GM18873 (cell line): Measurements from ENCODE around the gene TSGA10.
"Not testable (repeated sequence)": the region's sequence is repeated elsewhere in the genome, so short reads cannot be mapped to it uniquely, and the experiment has no call there.

Source experiments
- ATAC-seq: cut with Tn5 transposase; IDR thresholded peaks from one replicate; pipeline ENCODE4 v1.9.1; 2021; ENCODE audit warnings: mild to moderate bottlenecking, moderate library complexity, moderate number of reproducible peaks; ENCODE audit not compliant: unreplicated experiment, low FRiP score

The TSGA10 gene

GRCh38 chr2:99084256-99084655 is 70.5 kb downstream of the TSGA10 start:
- ATAC-seq, result no peak

GRCh38 chr2:99081891-99082290 is 72.9 kb downstream of the TSGA10 start:
- ATAC-seq, result no peak

- ATAC-seq, result no peak
These were observed 75.5 kb downstream of the TSGA10 start for GRCh38 chr2:99079226-99079625.

- ATAC-seq, result no peak
These were observed 82.2 kb downstream of the TSGA10 start for GRCh38 chr2:99072551-99072950.

- ATAC-seq, result no peak
These were observed 86.7 kb downstream of the TSGA10 start for GRCh38 chr2:99067871-99068625.

DNA sequence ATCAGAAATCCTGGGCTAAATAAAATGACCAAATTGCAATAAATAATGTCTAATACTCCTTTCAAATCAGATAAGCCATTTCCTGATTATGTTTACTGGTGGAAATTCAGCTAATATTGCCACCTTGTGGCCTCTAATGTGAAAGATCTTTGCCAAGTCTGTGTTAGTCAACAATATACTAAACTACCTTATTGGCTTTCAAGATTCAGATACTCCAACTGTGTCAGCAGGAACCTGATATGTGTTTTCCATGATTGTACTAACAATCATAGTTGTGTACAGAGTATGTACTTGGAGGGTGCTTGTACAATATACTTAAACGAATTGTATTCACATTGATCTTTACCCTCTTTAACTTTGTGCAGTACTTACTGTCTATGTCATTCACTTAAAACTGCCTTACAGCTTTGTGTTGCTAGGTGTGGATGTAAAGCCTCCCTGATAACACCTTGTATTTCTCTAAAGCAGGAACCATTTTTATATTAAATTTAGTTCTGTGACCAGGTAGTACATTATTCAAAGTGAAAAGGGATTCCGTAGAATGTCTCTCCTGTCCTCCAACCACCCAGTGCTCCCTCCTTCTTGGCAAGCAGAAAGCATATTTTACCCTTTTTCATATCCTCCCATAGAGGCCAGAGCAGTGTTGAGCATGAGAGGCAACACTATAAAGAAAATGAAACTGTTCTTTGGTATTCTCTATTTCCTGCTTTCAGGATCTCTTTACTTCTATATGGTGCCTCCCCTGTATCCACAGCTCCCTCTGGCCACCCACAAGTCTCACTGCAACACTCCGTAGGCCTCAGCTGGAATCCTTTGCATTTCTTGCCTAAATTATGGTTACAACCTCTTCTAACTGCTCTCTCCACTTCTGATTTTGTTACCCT is 88.4 kb downstream of the TSGA10 start:
- ATAC-seq, result peak; percentile 96

DNA sequence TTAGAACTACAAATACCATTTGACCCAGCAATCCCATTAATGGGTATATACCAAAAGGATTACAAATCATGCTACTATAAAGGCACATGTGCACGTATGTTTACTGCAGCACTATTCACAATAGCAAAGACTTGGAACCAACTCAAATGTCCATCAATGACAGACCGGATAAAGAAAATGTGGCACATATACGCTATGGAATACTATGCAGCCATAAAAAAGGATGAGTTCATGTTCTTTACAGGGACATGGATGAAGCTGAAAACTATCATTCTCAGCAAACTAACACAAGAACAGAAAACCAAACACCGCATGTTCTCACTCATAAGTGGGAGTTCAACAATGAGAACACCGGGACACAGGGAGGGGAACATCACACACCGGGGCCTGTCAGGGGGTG is 105.6 kb downstream of the TSGA10 start:
- ATAC-seq, result not testable (repeated sequence)

DNA sequence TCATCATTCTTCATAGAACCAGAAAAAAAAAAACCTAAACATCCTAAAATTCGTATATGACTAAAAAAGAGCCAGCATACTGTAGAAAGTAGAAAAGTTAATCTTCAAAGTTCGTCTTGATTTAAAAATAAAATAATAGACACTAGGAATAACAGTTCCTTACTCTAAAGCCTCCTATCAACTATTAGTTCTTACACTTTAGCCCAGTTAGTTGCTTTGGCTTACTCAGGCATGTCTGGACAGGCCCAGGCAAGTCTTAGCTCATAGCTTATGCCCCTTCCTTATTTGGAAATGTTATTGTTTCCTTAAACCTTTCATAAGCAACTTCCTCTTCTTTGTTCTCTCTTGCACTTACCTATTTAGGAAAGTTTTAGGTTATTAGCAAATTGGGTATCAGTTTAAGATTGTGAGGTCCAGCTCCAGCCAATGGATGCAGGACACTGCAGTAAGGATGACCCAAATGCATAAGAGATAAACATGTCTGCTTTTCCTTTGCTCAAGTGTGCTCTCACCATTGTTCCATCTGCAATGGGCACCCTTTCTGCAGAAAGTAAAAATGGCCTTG is 113.9 kb downstream of the TSGA10 start:
- ATAC-seq, result not testable (repeated sequence)

DNA sequence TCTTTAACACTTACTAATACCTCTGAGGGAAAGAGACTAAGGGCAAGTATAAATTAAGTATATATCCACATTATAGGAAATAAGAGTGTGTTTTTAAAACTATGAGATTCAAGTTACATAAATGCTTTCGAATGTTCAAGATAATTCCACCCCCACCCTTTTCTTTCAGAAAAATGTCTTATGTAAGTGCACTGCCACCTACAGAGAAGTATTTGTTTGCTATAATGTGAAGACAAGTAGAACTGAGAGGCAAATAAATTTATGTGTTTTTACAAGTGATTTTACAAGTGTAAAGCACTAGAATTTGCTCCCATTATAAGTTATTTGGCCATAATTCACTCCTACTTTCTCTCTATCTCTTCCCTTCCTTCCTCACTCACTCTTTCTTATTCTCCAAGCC is 118.8 kb downstream of the TSGA10 start:
- ATAC-seq, result no peak

DNA sequence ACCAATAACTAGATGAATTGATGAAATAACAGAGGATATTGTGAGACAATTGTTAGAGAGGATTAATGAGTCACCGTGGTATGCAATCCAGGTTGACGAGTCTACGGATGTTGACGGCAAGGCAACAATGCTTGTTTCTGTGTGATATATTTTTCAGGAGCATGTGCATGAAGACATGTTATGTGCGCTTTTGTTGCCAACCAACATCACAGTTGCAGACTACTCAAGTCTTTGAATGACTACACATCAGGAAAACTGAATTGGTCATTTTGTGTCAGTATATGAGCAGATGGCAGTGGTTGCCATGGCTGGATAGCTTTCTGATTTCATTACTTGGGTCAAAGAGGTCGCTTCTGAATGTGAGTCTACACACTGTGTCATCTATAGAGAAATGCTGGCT is 122.0 kb downstream of the TSGA10 start:
- no peak for ATAC-seq

DNA sequence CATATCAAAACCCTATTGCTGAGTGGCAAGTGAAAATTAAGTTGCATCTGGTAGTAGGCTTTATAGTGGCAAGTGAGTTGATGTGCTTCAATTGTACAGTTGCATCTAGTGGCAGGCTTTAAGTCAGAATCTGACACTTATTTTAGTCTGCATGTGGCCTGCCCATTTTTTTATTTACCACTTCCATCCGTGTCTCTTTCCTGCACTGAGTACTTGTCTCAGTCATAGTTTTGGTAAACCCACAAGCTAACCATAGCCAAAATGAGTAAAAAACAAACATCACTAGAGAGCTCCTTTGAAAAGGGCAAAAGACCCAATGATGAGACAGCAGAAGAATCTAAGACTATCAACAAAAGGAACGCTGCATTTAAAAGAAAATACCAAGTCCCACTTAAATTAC is 122.7 kb downstream of the TSGA10 start:
- no peak for ATAC-seq

- no peak for ATAC-seq
These were observed 123.3 kb downstream of the TSGA10 start for GRCh38 chr2:99031481-99031880.

- no peak for ATAC-seq
These were observed 126.2 kb downstream of the TSGA10 start for GRCh38 chr2:99028558-99028957.

DNA sequence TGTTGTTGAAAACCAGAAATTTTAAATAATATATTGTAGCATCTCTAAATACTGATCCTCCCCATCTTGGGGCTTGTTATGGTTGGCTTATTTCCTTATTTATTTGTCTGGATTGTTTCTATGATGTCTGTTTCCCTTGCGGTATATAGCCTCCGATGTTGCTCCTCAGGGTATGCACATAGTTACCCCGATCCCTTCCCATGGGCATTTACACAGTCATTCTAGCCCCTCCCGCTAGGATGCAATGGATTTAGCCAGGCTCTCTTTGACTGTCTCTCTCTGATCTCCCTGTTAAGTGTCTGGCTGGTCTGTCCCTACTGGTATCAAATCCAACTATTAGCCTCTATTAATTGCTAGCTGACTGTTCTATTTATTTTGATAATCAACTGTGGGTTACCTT is 126.9 kb downstream of the TSGA10 start:
- no peak for ATAC-seq

GRCh38 chr2:99000708-99001107 is 154.0 kb downstream of the TSGA10 start:
- no peak for ATAC-seq

- ATAC-seq, result not testable (repeated sequence)
These were observed 166.0 kb downstream of the TSGA10 start for GRCh38 chr2:98988695-98989094.

DNA sequence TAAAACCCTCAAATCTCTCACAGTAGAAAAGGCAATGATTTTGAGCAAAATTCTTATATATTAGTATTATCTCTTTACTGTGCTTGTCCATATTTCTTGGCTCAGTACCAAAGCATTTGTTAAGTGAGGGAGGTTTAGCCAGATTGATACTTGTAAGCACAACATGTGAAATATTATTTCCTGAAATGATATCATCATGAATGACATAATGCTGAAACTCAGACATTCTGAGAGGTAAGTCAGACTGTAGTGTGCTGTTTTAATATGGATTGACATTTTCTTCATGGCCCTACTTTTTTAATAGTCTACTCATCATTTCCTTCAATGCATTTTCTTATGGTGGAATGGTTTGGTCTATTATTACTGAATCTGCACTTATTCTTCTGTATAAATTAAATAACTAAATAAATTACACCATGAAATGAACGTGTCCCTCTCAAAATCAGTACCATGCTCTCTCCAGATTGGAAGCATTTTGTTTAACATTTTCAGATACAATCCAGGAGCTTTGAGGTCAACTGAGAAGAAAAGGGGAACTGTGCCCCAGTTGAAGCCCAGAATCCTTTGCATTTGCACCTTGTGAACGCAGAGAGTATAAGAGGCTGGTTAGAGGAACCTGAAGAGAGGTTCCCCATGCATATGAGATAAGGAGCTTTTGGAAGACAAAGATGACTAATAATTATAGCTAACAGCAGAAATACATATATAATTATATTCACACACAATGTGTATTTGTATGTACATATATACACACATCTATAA is 168.7 kb downstream of the TSGA10 start:
- no peak for ATAC-seq

GRCh38 chr2:98975611-98976010 is 179.1 kb downstream of the TSGA10 start:
- ATAC-seq, result no peak

DNA sequence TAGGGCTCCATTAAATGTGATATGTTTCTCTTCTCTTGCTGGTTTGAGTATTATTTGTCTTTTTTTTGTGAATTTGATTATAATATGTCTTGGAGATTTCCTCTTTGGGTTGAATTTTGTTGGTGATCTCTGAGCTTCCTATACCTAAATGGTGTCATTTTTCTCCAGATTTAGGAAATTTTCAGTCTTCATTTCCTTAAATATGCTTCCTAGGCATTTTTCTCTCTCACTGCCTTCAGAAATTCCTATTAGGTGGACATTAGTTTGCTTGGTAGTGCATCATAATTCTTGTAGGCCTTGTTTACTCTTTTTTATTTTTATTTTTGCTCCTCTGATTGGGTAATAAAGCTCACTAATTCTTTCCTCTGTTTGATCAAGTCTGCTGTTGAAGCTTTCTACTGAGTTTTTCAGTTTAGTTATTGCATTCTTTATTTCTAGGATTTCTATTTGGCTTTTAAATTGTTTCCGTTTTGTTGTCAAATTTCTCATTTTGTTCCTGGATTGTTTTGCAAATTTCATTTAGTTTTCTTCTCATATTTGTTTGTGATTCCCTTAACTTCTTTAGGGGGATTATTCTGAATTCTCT is 182.1 kb downstream of the TSGA10 start:
- no peak for ATAC-seq

GRCh38 chr2:98959810-98960507 is 194.8 kb downstream of the TSGA10 start:
- ATAC-seq, result no peak
